Stimulated activated naive CD8-positive, alpha-beta T cell treated with anti-CD3 and anti-CD28 coated beads, Interleukin-15, amount 100 ng/mL, for 72 hours (primary cell): ENCODE measurements around the gene LRRFIP1.
"Not testable (repeated sequence)": the region's sequence is repeated elsewhere in the genome, so short reads cannot be mapped to it uniquely, and the experiment has no call there.

Experiments
- ATAC-seq: fragments of 150-1000 bp; cut with Tn5 transposase; 2 replicates; pipeline ENCODE4 v1.10.0; 2021; ENCODE audit warnings: mild to moderate bottlenecking, moderate library complexity
- DNase-seq, 2 donors: peaks; one replicate each; pipeline ENCODE4 v3.0.0; 2021 to 2022
- H3K27ac Mint-ChIP-seq, 2 donors: one replicate each; pipeline ENCODE4 v1.8.0; 2022; ENCODE audit warnings: mild to moderate bottlenecking in 2 of 2, mixed read lengths in 2 of 2, moderate library complexity in 2 of 2
- H3K27me3 Mint-ChIP-seq: one replicate; pipeline ENCODE4 v1.8.0; 2022; ENCODE audit warnings: mixed read lengths
- H3K4me1 Mint-ChIP-seq: one replicate; pipeline ENCODE4 v1.8.0; 2022; ENCODE audit warnings: mild to moderate bottlenecking, mixed read lengths
- H3K4me3 Mint-ChIP-seq, 2 donors: one replicate each; pipeline ENCODE4 v1.8.0; 2022; ENCODE audit warnings: mild to moderate bottlenecking in 2 of 2, mixed read lengths in 2 of 2, moderate library complexity in 1 of 2
- H3K9me3 Mint-ChIP-seq, 2 donors: one replicate each; pipeline ENCODE4 v1.8.0; 2022; ENCODE audit warnings: mixed read lengths in 2 of 2

Gene LRRFIP1

DNA sequence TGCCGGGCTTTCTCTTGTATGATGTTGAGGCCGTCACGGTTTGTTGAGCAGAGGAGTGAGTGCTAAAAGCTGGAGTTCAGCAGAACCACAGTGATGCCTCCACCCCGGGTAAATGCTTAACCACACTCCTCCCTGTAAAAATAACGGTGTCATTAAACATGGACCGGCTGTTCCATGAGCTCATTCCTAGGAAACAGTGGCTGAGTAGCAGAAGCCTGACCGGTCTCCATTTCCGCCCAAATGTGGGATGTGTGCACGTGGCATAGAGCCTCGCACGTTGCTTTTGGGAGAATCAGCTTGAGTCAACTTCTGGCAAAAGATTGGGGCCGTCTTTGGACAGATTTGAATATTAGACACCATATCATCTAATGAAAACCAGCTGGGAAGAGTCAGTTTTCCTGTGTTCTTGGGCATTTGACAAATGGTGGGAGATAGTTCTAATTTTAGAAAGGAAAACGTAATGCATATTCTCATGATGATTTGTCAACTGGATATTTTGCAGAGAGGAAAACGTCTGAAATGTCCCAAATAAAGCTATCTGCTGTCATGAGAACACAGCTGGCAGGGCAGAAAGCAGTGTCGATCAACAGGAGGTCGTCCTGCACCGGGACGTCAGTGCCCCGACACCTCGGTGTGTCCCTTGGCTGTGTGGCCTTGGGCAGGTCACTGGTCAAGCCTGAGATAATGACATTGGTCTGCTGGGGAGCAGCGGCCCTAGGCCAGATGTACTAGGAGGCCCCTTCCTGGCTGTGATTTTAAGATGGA is 42.4 kb downstream of the LRRFIP1 start:
- DNase-seq (no peak), ATAC-seq (no peak)
- Mint-ChIP-seq H3K27me3 (no peaks in the 10 kb centered on the region), H3K9me3 (no peaks in the 10 kb centered on the region), H3K4me3 (no peak overlapping the region), H3K4me1 (peaks cover 32% of the 10 kb centered on the region), H3K27ac (no peak overlapping the region)

DNA sequence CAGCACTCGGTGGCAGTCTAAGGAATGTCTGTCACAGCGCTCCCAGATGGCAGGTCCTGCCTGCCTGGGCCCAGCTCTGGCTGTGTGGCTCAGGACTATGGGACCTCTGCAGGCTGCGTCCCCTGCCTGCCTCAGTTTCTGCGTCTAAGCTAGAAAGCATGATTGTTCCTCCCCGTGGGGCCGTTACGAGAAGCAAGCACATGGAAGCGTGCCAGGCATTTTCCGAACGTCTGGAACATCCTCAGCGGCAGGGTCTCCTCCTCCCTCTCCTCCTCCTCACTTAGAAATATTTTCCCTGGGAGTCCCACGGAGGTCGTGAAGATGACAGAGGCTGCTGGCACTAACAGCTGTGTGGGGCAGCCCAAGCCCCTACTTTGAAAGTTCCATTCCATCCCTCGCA is 43.3 kb downstream of the LRRFIP1 start:
- peaks cover 40% of the 10 kb centered on the region for H3K4me1 Mint-ChIP-seq
- ATAC-seq (no peak), DNase-seq (no peak)
- H3K4me3 Mint-ChIP-seq = no peak overlapping the region
- H3K27ac Mint-ChIP-seq = no peak overlapping the region
- no peaks in the 10 kb centered on the region for H3K27me3 Mint-ChIP-seq
- H3K9me3 Mint-ChIP-seq = no peaks in the 10 kb centered on the region

DNA sequence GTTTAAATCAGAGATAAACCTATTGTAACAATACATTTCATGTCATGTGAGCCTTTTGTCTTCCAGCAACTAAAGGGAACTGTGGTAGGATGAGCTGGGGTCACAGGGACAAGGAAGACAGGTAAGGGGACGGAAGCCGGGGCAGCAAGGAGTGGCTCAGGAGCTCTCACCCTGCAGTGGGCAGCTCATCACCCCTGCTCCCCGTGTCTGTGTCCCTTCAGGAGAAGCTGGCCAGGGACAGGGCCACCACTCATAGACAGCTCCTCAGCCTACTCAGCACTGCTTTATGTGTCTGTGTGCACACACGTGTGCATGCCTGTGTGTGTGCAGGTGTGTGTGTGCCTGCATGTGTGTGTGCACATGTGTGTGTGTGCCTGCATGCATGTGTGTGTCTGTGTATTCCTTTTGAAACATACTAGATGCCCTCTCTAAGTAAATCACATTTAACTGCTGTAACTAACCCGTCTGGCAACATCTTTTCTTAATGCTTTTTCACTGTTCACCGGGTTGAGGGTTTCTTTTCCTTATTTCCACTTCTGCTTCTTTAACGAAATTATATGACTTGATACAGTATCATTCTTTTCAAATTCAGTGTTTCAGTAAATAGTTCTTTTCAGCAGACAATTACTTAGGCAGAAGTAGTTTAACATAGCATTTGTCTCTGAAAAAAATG is 44.2 kb downstream of the LRRFIP1 start:
- Mint-ChIP-seq H3K9me3 (no peaks in the 10 kb centered on the region), H3K4me1 (peaks cover 47% of the 10 kb centered on the region), H3K4me3 (no peak overlapping the region), H3K27ac (no peak overlapping the region), H3K27me3 (no peaks in the 10 kb centered on the region)
- ATAC-seq (no peak), DNase-seq (no peak)

DNA sequence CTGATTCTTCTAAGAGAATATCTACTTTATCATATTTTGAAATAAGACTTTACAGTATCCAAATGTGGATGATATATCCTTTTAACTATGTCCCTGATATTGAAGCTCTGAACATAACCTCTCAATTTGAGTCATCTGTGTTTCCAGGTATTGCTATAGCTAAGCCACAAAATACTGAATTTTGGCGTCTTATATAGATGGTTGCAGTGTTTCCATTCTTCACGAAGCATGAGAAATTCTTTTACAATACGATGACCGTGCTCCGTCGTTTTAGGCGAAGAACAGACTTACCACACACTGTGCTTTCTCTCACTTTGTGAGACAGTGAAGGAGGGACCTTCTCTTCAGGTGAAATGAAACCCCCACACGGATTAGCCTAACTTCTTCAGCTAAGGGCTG is 45.3 kb downstream of the LRRFIP1 start:
- Mint-ChIP-seq H3K4me3 (peak overlapping the region; percentile 83 to 89), H3K4me1 (peaks cover 50% of the 10 kb centered on the region), H3K27ac (peak overlapping the region; percentile 84 to 95), H3K27me3 (no peaks in the 10 kb centered on the region), H3K9me3 (no peaks in the 10 kb centered on the region)
- peak; percentile 13 for ATAC-seq
- DNase-seq = no peak

DNA sequence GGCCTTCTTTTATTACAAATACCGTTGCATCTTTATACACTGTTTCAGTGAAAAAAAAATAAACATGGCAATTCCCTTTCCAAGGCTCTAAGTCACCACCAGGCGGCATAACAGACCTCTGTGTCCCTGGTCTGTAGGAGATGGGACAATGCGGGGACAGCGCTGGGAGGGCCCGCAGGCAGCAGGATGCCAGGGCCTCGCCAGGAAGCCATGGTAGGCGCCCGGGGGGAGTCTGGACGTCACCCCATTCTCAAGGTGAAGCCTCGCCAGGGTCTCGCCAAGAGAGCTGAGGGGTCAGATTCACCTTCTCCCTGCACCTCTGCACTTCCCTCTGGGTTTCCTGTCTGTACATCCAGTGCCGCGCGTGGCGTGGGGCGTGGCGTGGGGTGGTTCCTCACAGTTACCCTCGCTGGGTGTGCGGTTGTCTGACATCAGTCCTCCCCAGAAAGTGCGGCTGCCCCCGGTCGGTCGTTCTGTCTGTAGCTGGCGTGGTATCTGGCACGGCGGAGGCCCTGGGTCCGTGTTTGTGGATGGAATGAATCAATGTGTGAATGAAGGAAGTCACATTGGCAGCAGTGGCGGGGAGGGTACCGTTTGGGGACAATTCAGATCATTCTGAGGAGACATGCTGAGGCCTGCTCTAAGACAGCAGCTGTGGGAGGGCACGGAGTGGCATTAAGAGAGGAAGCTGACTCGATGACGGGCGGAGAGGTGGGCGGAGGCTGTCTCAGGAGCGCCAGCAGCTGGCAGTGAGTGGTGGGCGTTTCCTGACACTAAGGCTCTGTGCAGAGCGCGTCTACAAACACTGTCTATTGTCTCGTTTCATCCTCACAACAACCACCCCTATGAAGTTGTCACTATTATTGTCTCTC is 46.0 kb downstream of the LRRFIP1 start:
- H3K4me1 Mint-ChIP-seq = peaks cover 50% of the 10 kb centered on the region
- ATAC-seq (peak; percentile 79), DNase-seq (peak; percentile 73 to 83)

DNA sequence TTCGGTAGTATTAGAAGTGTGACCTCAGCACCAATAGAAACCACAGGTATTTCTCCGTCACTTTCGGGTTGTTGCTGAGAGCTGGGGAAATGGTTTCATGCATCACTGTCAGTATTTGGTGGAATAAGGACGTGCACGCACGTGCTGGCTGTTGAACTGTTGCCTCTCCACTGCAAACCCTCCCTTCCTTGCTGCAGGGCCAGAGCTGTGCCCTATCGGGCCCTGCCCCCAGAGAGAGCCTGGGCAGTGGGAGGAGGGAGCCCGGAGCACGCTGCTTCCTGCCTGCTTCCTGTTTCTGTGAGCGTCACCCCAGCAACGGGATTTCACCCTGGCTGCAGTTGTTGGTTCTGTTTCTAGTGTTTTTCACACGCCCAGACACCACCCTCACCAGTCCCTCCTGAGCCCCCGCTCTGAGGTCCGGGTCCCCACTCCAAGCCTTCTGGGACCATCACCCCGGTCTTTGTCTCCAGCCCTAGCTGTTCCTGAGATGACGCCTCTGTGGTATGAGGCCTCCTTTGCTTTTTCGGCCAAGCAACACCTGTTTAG is 47.4 kb downstream of the LRRFIP1 start:
- H3K4me1 Mint-ChIP-seq = peaks cover 50% of the 10 kb centered on the region
- H3K27ac Mint-ChIP-seq = peak overlapping the region; percentile 97
- ATAC-seq (peak; percentile 78), DNase-seq (peak; percentile 65 to 79)
- H3K4me3 Mint-ChIP-seq = peak overlapping the region; percentile 83 to 89
- no peaks in the 10 kb centered on the region for H3K27me3 Mint-ChIP-seq
- no peaks in the 10 kb centered on the region for H3K9me3 Mint-ChIP-seq

More for the DNA sequence above, 46.0 kb downstream of the LRRFIP1 start:
- no peaks in the 10 kb centered on the region for H3K9me3 Mint-ChIP-seq
- H3K27ac Mint-ChIP-seq = peak overlapping the region; percentile 84 to 95
- H3K4me3 Mint-ChIP-seq = peak overlapping the region; percentile 83 to 89
- no peaks in the 10 kb centered on the region for H3K27me3 Mint-ChIP-seq

DNA sequence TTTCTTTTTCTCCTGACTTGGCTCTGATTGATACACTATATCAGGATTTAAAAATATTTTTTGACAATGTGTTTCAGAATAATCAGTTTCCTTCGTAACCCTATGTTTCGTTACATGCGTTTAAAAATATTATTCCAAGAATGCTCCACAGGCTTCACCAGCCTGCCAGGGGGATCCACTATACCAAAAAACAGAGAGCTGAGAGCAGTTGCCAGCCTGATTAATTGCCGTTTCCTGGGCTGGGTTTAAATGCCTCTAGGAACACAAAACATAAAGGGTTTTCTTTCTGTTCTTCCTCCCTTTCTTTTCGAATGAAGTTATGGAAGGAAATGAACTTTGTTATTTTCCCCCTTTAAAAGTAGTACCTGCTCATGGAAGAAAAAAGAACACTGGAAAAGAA is 47.9 kb downstream of the LRRFIP1 start:
- Mint-ChIP-seq H3K4me1 (peaks cover 50% of the 10 kb centered on the region), H3K27me3 (no peaks in the 10 kb centered on the region)
- ATAC-seq = no peak

DNA sequence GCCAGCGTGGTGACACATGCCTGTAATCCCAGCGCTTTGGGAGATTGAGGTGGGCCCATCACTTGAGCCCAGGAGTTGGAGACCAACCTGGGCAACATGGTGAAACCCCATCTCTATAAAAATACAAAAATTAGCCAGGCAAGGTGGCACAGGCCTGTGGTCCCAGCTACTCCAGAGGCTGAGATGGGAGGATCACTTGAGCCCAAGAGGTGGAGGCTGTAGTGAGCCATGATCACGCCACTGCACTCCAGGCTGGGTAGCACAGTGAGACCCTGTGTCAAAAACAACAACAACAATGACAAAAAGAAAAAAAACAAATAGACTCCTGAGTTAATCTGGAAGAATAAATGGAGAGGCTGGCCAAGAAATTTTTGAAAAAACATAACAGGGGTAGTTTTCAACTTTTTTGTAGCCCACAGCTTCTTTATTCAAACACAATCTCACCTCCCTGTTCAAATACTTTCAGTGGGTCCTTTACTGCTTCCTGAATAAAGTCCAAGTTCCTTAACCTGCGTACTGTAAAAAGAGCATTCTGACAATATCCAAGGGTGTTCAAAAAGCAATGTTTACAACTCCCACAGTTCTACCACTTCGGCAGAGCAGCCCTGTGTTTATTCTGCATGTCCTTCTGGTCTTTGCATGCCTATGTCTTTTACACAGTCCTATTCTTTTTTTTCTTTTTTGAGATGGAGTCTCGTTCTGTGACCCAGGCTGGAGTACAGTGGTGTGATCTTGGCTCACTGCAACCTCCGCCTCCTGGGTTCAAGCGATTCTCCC is 53.5 kb downstream of the LRRFIP1 start:
- H3K4me1 Mint-ChIP-seq = peaks cover 18% of the 10 kb centered on the region

More for the DNA sequence above, 47.9 kb downstream of the LRRFIP1 start:
- no peak for DNase-seq
- Mint-ChIP-seq H3K27ac (peak overlapping the region in 1 of 2 donors; percentile 97), H3K9me3 (no peaks in the 10 kb centered on the region), H3K4me3 (peak overlapping the region; percentile 83 to 89)

DNA sequence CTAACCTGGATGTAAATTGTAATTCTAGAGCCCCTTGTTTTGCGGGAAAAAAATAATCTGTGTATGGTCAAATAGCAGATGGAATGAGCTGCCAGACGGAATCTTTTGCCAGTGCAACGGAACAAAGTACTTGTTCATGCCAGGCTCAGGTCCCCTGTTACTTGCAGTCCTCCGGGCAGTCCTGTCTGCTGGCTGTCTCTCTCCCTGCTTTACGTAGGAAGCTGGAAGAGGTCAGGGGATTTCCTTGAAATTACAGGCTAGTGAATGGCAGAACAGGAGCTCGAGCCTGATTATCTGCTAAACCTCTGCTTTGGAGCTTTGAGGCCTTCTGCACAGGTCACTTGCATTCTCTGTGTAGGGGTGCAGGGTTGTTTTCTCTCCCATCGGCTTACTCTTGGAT is 54.8 kb downstream of the LRRFIP1 start:
- Mint-ChIP-seq H3K27me3 (no peaks in the 10 kb centered on the region), H3K4me1 (peaks cover 17% of the 10 kb centered on the region), H3K9me3 (no peaks in the 10 kb centered on the region)

More for the DNA sequence above, 53.5 kb downstream of the LRRFIP1 start:
- Mint-ChIP-seq H3K9me3 (no peaks in the 10 kb centered on the region), H3K27ac (peak overlapping the region in 1 of 2 donors; percentile 59), H3K27me3 (no peaks in the 10 kb centered on the region), H3K4me3 (no peak overlapping the region)
- no peak for DNase-seq
- ATAC-seq = no peak

DNA sequence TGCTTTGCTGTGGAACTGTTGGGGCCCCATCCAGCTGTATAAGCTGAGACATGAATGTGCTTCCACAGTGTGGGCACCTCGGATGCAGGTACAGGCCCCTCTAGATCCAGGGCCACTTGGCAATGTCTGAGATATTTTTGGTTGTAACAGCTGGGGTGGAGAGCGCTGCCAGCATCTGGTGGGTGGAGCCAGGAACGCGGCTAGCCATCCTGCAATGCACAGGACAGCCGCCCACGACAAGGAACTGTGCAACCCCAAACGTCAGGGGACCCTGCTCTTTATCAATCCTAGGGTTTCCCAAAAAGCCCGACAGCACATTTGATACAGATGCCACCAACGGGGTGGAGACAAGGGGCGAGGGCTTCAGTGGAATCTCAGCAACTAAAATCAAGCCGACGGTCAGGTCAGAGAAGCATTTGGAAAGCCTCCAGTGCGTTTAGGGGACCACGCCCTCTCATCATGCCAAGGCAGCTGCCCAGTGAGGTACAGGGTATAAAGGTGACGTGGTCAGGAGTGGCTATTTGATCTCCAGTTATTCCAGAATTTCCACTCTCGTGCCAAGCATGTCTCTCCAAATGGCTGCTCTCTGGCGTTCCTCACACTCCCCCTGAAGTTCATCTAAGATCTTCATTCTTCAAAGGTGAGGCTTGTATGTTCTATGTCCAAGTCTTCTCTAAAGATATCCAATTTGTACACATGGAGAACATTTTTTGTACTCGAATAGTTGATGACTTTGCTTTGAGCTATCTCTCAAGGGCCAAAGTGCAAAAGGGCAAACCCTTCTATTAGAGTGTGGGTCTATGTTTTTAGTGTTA is 55.7 kb downstream of the LRRFIP1 start:
- no peak overlapping the region for H3K4me3 Mint-ChIP-seq
- ATAC-seq (no peak), DNase-seq (no peak)
- no peaks in the 10 kb centered on the region for H3K27me3 Mint-ChIP-seq
- H3K4me1 Mint-ChIP-seq = peaks cover 24% of the 10 kb centered on the region
- H3K27ac Mint-ChIP-seq = no peak overlapping the region
- no peaks in the 10 kb centered on the region for H3K9me3 Mint-ChIP-seq

More for the DNA sequence above, 54.8 kb downstream of the LRRFIP1 start:
- ATAC-seq (no peak), DNase-seq (no peak)
- Mint-ChIP-seq H3K4me3 (no peak overlapping the region), H3K27ac (no peak overlapping the region)

DNA sequence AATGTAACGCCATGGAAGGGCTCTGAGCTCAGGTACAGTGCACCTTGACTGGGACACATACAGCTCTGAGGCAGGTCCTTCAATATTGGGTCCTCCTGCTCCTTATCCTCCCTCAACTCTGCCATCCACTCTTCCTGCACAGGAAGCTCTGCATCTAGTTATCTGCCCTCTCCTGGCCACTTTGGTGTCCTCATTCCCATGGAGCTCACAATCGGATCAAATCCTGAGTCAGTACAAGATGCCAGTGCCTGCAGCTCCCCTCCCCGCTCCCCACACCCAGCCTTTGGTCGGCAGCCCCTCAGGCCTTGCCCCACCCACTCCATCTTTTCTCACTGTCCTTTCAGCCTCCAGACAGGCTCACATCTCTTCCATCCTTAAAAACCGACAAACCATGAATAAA is 58.0 kb downstream of the LRRFIP1 start:
- no peak overlapping the region for H3K27ac Mint-ChIP-seq
- ATAC-seq = no peak
- no peak overlapping the region for H3K4me3 Mint-ChIP-seq
- H3K27me3 Mint-ChIP-seq = no peaks in the 10 kb centered on the region
- no peak for DNase-seq
- H3K4me1 Mint-ChIP-seq = peaks cover 47% of the 10 kb centered on the region
- H3K9me3 Mint-ChIP-seq = no peaks in the 10 kb centered on the region

DNA sequence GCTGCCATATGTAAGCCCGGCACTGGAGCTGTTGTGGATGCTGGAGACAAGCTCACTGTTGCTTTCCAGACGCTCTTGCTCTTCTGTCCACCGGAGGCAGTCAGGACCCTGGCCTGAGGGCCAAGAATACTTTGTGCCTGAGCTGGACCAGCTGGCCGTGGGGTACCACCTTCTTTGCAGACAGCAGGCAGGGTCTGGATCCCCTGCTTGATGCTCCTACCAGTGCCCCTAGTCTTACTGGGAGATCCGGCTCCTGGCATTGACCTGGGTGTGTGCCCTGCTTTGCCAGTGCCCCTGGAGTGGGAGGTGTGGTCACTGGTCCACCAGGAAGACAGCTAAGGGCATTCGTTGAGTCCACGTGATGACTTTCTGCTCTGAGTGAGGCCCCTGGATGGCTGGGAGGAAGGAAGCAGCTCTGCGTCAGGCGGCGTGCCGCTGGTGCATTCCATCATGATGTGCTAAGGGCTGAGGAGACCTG is 59.3 kb downstream of the LRRFIP1 start:
- ATAC-seq (no peak), DNase-seq (no peak)
- no peaks in the 10 kb centered on the region for H3K27me3 Mint-ChIP-seq
- no peak overlapping the region for H3K4me3 Mint-ChIP-seq
- H3K27ac Mint-ChIP-seq = no peak overlapping the region
- no peaks in the 10 kb centered on the region for H3K9me3 Mint-ChIP-seq
- H3K4me1 Mint-ChIP-seq = peaks cover 55% of the 10 kb centered on the region

DNA sequence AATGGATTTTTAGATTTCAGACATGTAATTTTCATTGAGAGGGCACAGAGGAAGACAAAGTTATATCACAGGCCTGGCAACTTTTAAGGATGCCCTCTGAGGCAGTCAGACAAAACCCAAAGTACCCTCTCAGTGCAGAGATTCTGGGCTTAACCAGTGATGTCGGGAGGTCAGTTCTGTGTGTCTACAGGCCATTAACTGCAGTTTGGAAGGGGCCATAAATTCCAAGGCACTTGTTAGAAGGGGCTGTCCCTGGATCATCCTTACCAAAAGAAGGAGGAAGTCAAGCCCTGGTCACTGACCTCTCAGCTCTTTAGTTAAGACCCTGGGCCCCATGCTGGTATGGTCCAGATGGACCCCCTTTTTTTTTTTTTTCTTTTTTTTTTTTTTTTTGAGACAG is 60.7 kb downstream of the LRRFIP1 start:
- H3K4me1 Mint-ChIP-seq = peaks cover 55% of the 10 kb centered on the region
- no peaks in the 10 kb centered on the region for H3K9me3 Mint-ChIP-seq
- peak overlapping the region; percentile 82 to 89 for H3K27ac Mint-ChIP-seq
- H3K27me3 Mint-ChIP-seq = no peaks in the 10 kb centered on the region
- no peak for ATAC-seq
- no peak overlapping the region for H3K4me3 Mint-ChIP-seq
- DNase-seq = no peak

DNA sequence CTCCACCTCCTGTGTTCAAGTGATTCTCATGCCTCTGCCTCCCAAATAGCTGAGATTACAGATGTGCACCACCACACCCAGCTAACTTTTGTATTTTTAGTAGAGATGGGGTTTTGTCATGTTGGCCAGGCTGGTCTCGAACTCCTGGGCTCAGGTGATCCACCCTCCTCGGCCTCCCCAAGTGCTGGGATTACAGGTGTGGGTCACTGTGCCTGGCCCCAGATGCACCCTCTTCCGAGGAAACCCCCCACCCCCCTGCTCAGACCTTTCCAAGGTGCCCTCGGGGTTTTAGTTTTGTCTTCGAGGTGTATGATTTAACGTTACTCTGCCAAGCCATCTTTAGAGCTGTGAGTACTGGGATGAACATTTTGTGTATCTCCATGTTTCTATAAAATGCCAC is 61.2 kb downstream of the LRRFIP1 start:
- Mint-ChIP-seq H3K4me1 (peaks cover 58% of the 10 kb centered on the region), H3K27ac (peak overlapping the region; percentile 69 to 91), H3K4me3 (peak overlapping the region; percentile 4 to 6)
- not testable (repeated sequence) for DNase-seq, H3K27me3 Mint-ChIP-seq, H3K9me3 Mint-ChIP-seq, ATAC-seq
